GOT3 (cell line): Measurements from ENCODE around the gene TBC1D2B.

Source experiments
- DNase-seq: peaks from one replicate; lab custom pipeline; 2025; ENCODE audit warnings: mixed read lengths; lab: John Stamatoyannopoulos, UW

TBC1D2B gene

DNA sequence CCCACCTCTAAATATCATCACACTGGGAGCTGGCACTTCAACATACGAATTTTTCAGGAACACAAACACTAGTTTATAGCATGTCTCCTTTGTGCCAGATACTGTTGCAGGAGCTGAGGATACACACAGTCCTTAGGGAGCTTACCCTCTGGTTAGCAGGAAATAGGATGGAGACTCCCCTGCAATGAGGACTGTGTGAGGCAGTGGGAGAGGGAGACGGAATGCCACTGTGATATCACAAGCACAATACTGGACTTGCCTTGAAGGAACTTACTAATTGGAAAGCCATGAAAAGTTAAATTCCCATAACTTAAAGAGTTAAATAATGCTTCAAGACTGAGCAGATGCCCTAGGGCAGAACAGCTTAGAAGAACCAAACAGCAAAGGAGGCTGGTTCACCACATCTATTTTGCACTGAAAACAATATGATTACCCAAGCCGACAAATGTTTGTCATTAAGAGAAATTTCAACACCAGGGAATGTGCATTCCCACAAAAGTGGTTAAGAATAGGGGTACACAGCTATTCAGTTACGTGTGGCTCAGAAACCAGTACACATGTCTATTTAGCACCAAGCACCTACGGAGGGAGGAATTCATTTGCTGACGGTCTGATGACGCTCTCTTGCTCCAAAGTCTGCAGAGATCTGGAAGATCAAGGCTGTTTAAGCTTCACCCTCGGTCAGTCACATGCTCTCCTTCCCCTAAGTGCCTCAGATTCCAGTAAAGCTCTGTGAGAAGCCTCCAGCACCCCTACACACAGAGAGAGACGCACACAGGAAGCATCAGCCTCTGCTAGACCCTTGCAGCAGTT is 5.2 kb downstream of the TBC1D2B start:
- no peak for DNase-seq

DNA sequence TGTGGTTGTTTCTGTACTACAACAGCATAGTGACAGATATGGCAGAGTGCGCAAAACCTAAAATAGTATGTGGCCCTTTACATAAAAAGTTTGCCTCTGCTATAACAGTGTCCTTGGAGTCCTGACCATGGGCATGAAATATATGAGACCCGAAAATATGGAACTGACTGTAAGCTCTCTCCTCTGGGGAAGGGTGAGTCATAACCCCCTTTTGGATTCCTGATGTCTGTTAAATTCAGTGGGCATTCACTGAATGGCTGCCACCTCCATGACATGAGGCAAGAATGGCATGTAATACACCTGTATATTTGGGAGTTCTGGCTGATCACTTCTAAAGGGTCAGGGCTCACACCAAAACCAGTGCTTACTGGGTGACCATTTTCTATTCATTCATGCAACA is 6.1 kb downstream of the TBC1D2B start:
- no peak for DNase-seq

DNA sequence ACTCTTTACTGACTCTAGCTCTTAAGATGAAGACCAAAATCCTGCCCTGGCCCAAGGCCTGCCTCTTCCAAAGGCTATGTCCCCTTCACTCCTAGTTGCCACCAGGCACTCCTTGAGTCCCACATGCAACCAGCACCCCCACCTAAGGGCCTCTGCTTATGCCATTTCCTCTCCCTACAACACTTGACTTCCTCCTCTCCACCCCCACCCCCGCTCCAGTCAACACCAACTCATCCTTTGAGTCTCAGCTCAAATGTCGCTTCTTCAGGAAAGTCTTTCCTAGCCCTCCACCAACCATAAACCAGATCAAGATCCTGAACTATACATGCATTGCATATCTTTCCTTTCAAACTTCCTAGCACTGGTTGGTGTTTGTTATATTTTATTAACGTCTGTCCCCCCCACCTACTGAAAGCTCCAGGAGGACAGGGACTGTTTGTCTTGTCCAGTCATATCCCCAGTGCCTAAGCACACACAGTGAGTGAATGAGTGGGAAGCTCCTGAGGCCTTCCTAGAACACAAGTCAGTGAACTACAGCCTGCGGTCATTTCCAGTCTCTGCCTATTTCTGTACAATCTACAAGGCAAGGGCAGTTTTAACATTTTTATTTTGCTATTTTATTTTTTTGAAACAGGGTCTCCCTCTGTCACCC is 7.3 kb downstream of the TBC1D2B start:
- no peak for DNase-seq

DNA sequence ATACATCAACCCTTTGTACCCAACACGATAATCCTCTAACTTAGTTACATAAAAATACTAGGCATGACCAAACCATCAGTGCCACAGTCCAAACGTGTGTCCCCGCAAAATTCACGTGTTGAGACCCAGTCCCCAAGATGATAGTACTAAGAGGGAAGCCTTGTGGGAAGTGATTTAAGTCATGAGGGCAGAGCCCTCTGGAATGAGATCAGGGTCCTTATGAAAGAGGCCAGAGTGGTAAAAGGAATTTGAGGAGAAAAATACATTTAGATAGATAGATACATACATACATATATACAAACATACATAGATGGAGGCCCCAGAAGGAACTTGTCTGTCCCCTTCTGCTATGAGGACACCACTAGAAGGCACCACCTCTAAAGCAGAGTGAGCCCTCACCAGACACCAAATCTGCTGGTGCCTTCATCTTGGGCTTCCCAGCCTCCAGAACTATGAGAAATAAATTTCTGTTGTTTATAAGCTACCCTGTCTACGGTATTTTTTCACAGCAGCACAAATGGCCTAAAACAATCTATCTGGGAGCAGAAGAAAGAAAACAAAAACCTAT is 8.0 kb downstream of the TBC1D2B start:
- no peak for DNase-seq

DNA sequence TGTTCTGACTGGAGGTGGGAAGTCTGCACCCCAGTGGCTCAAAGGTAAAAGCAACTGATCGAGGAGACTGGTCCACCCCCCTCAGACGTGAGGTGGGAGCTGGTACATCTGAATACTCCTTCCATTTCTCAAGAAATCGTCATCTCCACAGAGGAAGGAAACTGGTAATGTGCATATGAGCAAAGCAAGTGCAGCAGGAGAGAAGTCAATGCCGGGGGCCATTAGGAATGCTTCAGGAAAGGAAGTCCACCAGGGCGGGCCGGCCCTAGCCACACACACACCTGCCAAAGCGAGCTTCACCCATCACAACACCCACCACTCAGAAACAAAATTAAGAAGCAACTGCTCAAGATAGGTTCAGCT is 8.5 kb downstream of the TBC1D2B start:
- DNase-seq = no peak

DNA sequence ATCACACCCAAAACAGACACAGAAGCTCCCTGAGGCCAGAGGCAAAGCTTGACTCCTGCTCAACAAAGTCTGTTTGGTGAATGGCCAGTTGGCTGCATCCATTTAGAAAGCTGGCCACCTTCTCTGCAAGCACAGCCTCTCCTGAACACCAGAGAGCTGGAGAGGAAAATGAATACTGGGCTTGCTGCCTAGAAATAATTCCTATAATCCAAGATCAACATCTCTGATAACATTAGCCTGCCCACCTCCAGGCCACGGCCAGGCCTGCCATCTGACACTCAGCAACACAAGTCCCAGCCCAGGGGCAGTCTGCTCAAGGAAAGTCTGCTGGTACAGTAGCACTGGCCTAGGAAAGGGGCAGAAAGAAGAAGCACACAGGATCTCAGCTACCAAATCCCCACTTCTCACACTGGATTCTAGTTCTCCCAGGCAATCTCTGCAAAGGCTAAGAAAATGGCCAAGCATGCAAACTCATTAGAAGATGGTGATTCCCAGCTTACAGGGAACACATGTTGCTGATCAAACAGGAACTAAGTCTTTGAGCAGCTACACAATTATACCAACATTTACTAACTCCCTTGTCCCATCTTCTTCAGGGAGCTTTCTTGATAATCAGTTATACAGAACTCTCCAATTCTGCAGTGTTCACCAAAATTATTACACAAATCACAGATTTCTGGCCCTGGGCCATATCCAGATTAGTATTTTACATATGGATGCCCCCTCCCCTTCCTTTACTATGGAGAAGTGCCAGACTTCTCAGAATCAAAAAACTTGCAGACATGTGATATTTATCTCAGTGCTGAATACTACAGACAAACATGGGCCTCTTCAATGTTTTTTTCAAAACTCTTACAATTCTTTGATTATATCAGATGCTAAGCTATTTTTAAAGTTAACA is 9.9 kb downstream of the TBC1D2B start:
- no peak for DNase-seq

DNA sequence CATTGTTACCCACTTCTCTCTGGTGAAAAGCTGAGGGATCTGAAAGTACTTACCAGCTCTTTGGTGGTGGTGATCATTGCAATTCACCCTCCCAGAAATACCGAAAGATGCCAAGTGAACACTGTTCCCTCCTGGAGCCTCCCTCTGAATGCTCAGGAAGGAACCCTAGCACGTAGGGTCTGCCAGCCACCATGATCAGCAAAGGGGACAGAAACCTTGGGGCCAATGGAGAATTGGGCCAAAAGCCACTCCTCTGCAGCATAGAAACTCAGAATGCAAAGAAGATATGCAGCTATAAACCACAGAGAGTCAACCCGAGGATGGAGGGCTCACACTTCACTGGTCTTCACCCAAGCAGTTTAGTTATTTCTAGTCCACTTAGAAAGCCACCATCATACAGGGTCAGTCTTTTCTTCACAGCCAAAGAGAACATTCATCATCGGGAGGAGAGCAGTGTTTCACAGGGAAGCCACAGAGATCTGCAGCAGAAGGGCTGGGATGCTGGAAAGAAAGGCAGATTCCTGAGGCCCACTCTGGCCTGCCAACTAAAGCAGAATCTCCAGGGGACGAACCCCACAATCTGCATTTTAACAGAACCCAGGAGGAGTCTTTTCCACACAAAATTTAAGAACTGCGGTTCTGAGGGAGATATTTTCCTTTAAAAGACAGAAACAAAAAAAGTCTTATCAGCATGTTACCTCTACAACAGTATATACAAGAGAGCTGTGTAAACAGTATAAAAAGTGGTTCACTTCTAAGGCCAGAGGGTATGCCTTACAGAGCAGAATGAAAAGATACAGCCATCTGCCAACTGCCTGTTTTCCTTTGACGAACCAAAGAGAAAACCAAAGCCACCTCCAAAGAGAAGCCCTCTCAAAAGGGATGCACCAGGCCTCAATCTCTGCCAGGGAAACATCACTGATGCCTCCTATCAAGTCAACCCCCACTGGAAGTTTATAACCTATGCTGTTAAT is 11.3 kb downstream of the TBC1D2B start:
- DNase-seq = no peak

DNA sequence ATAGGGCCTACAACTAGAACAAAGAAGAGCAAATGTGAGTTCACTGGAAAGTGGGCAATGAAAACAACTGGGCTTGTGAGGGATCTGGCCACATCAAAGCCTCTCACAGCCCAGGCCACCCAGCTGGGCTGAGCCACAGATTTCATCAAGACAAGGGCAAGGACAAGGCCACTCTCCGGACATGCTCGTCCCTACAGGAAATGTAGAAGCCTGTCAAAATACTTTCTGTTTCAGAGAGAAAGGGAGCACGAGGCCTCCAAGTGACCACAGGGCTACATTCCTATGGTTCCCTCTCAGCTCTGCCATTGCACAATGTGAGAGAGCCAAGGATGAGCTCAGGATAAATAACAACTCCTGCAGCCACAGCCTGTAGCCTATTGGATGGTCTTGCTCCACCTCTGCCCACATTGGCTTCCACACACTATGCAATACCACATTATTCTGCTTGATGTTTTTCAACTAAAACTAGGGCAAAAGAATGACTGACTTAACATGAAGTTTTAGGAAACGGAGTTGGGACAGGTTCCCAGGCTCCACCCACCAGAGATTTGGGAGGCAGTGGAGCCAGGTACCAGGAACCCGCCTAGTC is 12.1 kb downstream of the TBC1D2B start:
- DNase-seq = peak; percentile 28

DNA sequence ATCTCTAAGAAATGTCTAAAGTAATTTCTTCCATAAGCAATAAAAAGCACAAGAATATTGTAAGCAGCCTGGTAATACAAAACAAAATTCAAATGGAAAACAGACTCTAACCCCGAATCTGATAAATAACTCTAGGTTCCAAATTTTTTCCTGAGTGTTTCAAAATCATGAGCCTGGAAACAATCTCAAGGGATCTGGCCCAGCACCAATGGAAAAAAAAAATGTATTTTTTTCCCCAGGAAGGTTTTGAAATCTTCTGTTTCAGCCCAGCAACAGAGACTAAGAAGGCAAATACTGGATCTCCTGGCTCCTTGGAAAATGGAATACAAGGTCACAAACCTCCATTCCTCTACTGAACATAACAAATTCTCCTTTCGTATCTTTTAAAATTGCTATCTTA is 13.0 kb downstream of the TBC1D2B start:
- DNase-seq = no peak

DNA sequence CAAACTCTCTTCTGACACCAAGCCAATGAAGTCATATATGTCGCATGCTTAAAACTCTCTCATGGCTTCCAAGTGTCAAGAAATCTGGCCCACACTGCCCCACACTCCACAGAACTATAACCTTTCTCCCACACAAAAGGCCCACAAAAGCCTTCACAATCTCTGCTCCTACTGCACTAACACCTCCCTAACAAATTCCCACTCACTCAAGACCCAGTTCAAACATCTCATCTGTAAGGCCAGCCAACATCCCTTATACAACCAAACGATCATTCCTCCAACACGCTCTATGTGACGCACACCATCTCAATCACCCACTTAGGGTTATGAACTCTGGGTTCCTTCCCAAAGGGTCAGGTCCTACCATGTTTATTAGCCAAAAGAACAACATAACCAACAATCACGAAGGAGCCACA is 13.5 kb downstream of the TBC1D2B start:
- no peak for DNase-seq

DNA sequence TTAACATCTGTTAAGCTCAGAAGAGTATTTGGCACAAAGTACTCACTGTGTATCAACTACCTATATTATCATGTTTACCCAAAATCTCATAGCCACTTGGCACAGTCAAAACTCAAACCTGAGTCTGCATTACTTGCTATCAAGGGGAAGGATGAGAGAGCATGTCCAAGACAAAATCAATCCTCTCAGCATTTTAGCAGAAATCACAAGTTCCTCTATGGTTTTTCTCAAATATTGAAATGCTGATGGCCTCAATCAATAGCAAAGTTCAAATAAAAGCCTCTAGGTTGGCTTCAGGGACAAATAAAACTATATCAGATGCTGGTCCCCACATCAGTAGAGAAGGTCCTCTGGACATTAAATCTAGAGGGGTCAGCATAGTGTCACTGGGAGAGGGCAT is 14.3 kb downstream of the TBC1D2B start:
- no peak for DNase-seq

DNA sequence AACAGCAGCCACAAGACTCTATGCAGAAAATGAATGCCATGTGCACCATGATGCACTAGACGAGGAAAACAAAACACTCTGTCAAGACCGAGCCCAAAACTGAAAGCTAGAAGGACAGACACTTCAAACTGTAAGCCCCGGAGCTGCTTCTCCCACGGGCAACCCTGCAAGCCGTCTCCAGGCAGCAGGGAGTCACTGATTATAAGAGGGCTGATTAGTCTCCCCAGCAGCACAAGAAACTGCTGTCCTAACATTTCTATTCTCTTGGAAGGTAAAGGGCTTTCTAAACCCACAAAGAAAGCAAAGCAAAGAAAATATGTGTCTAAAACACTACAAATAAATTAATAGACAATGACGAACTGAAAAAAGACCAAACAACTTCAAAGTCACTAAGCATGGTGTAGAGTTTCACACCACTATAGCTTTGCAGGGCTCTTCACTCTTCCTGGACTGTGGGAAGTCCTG is 15.5 kb downstream of the TBC1D2B start:
- DNase-seq = no peak

DNA sequence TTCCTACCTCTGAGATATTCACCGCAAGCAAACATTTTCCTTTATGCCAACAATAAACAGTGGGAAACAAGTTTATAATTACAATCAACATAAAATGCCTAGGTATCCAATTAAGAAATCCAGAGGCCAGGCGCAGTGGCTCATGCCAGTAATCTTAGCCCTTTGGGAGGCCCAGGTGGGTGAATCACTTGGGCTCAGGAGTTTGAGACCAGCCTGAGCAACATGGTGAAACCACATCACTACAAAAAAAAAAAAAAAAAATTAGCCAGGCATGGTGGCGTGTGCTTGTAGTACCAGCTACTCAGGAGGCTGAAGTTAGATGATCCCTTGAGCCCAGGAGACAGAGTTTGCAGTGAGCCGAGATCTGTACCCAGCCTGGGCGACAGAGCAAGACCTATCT is 17.3 kb downstream of the TBC1D2B start:
- no peak for DNase-seq

DNA sequence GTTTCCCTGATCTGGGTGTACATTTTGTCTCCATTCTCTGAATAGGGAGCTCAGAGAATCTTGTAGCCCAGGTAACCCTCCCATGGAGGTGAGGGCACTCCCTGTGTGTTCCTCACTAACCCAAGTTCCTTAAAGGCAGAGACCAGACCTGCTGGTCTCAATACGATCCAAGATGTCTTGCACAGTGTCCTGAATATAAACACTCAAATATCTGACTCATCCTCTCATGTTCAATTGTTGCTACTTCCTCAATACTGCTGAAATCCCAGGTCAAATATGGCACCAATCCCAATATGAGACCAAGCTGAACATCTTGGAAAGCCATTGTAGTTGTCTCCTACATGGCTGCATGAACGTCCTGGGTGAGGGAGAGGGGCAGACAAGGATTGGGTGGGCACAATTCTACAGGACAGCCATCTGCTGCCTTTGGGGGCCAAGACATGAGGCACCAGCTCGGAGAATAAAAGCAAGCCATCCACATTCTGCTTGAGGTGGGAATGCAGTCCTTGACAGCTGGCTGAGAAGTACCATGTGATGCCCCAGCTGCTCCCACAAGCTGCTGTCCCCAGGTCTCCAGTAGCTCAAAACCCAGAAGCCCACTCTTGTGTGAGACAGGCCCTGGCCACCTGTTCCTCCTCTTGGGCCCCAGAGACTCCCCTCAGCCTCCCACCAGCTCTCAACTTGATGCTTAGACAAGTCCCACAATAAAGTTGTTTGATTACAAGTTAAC is 18.2 kb downstream of the TBC1D2B start:
- DNase-seq = no peak

DNA sequence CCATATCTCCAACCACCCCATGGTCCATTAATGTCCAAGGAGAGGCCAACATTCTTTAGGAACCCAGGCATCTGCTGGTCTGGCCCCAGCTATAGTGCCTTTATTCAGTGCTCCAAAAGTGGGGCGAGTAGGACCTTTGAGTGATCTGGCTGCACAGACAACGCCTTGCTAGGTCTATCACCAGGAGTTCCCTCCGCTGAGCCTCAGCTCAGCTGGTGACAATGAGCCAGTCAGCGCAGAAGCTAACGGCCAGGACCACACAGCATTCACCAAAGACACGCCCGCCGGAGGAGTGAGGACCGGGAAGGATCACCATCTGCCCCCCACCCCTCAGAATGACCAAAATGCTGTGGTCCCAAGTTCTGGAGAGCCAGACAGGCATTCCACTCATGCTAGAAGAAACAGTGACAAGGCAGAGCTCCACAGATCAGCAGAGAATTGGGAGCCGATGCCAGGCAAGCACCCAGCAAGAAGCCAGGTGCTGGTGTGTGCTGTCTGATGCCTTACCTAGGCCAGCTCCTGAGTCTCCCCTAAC is 19.0 kb downstream of the TBC1D2B start:
- DNase-seq = no peak

DNA sequence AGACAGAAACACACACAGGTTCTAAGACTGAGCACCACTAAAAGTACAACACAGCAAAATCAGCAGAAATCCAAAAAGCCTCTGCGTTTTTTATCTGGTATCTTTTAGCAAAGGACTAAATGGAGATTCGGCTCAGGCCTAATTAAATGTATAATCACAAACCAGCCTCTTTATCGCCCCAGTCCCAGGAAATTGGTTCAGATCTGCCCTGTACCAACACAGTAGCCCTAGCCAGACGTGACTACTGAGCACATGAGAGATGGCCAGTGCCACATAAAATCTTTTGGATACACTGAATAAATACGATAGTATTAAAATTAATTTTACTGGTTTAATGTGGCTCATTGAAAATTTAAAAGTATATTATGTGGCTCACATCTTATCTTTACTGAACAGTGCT is 19.7 kb downstream of the TBC1D2B start:
- DNase-seq = no peak

DNA sequence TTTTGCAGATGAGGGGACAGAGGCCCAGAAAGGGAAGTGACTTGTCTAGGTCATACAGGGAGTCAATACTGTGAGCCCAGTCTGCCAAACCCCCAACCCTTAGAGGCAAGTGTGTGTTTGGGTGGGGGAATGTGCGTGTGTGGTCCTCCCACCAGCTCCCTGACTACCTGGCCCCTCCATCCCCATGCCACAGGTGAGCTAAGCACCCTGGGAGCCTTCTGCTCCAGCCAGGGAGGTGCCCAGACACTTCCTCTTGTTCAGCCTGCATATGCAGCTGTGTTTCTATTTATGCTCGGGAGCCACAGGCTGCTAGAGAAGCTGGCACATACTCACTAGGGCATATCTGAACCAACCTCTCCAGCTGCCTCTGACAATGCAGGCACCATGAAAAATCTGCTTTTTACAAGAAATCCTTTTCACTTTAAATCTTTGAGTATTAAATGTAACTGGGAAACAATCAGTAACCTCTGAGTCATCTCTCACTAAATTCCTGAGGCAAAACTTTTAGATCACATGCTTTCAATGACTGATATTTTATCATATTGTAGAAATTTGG is 20.7 kb downstream of the TBC1D2B start:
- no peak for DNase-seq

DNA sequence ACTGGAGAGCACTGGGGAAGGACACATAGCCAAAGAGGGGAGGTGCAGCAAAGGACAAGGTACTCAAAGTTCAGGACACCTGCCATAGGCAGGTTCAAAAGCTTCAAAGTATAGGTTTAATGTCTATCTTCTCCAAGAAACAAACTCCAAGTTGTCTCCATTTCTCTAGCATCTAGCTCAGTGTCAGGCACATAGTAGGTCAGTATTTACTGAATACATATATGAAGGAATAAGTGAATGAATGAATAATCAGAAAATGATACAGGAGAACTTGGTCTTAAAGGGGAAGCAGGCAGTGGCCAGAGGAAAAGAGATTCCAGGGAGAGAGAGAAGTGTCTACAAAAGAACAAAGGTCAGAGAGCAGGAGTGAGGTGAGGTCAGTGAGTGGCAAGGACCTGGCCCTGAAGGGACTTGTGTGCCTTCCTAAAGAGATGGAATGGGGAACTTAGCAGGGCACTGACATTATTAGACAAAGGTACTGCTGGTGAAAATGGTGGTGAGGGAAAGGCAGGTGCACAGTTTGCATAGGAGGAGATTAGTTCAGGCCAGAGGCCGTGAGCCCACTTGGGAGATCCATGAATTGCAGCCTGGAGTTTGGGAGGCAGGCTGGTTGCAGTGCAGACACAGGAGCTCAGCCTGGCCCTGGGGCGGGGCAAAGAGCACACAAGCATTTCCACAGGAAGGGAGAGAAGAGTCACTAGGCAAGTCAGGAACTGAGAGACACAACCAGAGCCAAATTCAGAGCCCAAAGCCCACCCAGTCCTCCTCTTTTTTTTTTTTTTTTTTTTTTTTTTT is 21.4 kb downstream of the TBC1D2B start:
- no peak for DNase-seq

DNA sequence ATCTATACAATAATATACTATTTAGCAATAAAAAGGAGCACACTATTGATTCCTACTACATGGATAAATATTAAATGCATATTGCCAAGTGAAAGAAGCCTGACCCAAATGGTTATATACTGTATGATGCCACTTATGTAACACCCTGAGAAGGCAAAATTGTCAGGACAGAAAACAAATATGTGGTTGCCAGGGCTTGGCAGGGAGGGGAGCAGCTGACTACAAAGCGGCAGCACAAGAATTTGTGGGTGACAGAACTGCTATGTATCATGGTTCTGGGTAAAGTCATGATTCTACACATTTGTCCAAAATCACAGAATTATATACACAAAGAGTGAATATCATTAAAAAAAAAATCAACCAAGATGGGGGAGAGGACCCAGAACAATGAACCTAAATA is 22.5 kb downstream of the TBC1D2B start:
- DNase-seq = no peak
